ENCODE measurements around the gene CSF2RB. TPM values are rescaled to one million over a fixed set of nuclear protein-coding genes. Genes with fewer than 3 reads are reported as not detected.

Gene CSF2RB
- total and polyA plus RNA-seq, 11 donors: 0.69 to 39.4 (median 2.3) TPM

DNA sequence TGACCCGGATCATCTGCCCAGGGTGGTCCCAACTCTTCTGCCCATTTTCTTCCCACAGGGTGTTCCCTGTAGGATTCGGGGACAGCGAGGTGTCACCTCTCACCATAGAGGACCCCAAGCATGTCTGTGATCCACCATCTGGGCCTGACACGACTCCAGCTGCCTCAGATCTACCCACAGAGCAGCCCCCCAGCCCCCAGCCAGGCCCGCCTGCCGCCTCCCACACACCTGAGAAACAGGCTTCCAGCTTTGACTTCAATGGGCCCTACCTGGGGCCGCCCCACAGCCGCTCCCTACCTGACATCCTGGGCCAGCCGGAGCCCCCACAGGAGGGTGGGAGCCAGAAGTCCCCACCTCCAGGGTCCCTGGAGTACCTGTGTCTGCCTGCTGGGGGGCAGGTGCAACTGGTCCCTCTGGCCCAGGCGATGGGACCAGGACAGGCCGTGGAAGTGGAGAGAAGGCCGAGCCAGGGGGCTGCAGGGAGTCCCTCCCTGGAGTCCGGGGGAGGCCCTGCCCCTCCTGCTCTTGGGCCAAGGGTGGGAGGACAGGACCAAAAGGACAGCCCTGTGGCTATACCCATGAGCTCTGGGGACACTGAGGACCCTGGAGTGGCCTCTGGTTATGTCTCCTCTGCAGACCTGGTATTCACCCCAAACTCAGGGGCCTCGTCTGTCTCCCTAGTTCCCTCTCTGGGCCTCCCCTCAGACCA lies 24.0 kb downstream of the CSF2RB start:
- TF ChIP-seq, protein P1, sequence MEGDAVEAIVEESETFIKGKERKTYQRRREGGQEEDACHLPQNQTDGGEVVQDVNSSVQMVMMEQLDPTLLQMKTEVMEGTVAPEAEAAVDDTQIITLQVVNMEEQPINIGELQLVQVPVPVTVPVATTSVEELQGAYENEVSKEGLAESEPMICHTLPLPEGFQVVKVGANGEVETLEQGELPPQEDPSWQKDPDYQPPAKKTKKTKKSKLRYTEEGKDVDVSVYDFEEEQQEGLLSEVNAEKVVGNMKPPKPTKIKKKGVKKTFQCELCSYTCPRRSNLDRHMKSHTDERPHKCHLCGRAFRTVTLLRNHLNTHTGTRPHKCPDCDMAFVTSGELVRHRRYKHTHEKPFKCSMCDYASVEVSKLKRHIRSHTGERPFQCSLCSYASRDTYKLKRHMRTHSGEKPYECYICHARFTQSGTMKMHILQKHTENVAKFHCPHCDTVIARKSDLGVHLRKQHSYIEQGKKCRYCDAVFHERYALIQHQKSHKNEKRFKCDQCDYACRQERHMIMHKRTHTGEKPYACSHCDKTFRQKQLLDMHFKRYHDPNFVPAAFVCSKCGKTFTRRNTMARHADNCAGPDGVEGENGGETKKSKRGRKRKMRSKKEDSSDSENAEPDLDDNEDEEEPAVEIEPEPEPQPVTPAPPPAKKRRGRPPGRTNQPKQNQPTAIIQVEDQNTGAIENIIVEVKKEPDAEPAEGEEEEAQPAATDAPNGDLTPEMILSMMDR (IDR thresholded peaks at IDR 0.05): no peak
- no peak for TF ChIP-seq POLR2A (IDR thresholded peaks at IDR 0.05)
- Histone ChIP-seq H3K9me3 (no peaks in the 10 kb centered on the region), H3K4me3 (no peak overlapping the region), H3K4me1 (peaks cover 0 to 10% (median 0%) of the 10 kb centered on the region in 12 donors), H3K27me3 (peaks cover 0 to 3% (median 0%) of the 10 kb centered on the region in 9 donors), H3K36me3 (peaks cover 0 to 37% (median 0%) of the 10 kb centered on the region in 9 donors), H3K27ac (no peak overlapping the region)
- intact Hi-C loops (cut with DNase I): no loop called here
- DNase-seq (no peak), ATAC-seq (no peak)
- WGBS, 4 donors: 91 to 96% (median 94%) methylated on average over 13 to 14 of the region's 14 CpGs

DNA sequence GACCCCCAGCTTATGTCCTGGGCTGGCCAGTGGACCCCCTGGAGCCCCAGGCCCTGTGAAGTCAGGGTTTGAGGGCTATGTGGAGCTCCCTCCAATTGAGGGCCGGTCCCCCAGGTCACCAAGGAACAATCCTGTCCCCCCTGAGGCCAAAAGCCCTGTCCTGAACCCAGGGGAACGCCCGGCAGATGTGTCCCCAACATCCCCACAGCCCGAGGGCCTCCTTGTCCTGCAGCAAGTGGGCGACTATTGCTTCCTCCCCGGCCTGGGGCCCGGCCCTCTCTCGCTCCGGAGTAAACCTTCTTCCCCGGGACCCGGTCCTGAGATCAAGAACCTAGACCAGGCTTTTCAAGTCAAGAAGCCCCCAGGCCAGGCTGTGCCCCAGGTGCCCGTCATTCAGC lies 24.6 kb downstream of the CSF2RB start:
- 91 to 92% (median 91%) methylated on average over 7 to 12 of the region's 12 CpGs for WGBS, 4 donors
- Histone ChIP-seq H3K27me3 (peaks cover 0 to 3% (median 0%) of the 10 kb centered on the region in 9 donors), H3K9me3 (no peaks in the 10 kb centered on the region), H3K36me3 (peaks cover 0 to 31% (median 0%) of the 10 kb centered on the region in 9 donors), H3K27ac (no peak overlapping the region), H3K4me3 (no peak overlapping the region), H3K4me1 (peaks cover 0 to 10% (median 0%) of the 10 kb centered on the region in 12 donors)
- TF ChIP-seq POLR2A (IDR thresholded peaks at IDR 0.05): no peak
- TF ChIP-seq, protein P1 (IDR thresholded peaks at IDR 0.05): no peak
- ATAC-seq (no peak), DNase-seq (no peak)
- intact Hi-C loops (cut with DNase I): no loop called here

DNA sequence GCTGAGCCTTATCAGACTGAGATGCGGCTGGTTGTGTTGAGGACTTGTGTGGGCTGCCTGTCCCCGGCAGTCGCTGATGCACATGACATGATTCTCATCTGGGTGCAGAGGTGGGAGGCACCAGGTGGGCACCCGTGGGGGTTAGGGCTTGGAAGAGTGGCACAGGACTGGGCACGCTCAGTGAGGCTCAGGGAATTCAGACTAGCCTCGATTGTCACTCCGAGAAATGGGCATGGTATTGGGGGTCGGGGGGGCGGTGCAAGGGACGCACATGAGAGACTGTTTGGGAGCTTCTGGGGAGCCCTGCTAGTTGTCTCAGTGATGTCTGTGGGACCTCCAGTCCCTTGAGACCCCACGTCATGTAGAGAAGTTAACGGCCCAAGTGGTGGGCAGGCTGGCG lies 25.5 kb downstream of the CSF2RB start:
- no peak for DNase-seq
- intact Hi-C loops (cut with DNase I): no loop called here
- 82 to 90% (median 85%) methylated on average over 12 to 13 of the region's 13 CpGs for WGBS, 4 donors
- no peak for ATAC-seq
- Histone ChIP-seq H3K27me3 (peaks cover 0 to 3% (median 0%) of the 10 kb centered on the region in 9 donors), H3K36me3 (peaks cover 0 to 24% (median 0%) of the 10 kb centered on the region in 9 donors), H3K4me3 (no peak overlapping the region), H3K9me3 (no peaks in the 10 kb centered on the region), H3K4me1 (peaks cover 0 to 10% (median 0%) of the 10 kb centered on the region in 12 donors), H3K27ac (no peak overlapping the region)
- no peak for TF ChIP-seq POLR2A (IDR thresholded peaks at IDR 0.05)
- TF ChIP-seq, protein P1 (IDR thresholded peaks at IDR 0.05): no peak

DNA sequence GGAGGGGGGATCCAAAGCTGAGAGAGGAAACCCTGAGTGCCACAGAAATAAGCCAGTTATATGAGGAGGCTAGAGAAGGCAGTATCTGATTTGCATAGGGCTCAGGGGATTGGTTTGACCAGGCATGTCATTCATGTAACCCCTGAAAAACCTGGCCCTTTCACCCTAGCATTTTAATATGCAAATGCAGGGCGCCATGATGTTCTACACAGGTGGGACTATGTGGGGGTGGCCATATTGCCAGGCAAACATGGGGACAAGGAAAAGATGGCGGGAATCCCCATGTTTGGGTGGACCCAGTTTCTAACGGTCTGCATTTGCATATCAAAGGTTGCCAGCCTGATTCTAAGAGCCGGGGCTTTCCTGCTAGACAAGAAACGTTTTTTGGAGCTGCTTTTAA lies 27.2 kb downstream of the CSF2RB start:
- no peak overlapping the region for H3K27ac ChIP-seq
- intact Hi-C loops (cut with DNase I): no loop called here
- H3K9me3 ChIP-seq: no peaks in the 10 kb centered on the region
- ATAC-seq (no peak), DNase-seq (no peak)
- peaks cover 0 to 10% (median 0%) of the 10 kb centered on the region in 12 donors for H3K4me1 ChIP-seq
- no peak overlapping the region for H3K4me3 ChIP-seq
- peaks cover 0 to 16% (median 0%) of the 10 kb centered on the region in 9 donors for H3K36me3 ChIP-seq
- H3K27me3 ChIP-seq: peaks cover 0 to 3% (median 0%) of the 10 kb centered on the region in 9 donors
- TF ChIP-seq, protein P1 (IDR thresholded peaks at IDR 0.05): no peak
- TF ChIP-seq POLR2A (IDR thresholded peaks at IDR 0.05): no peak
- 61 to 68% (median 65%) methylated on average over 5 of the region's 5 CpGs for WGBS, 4 donors
